ENCODE measurements around the gene SLC44A1.
"Not testable (repeated sequence)": the region's sequence is repeated elsewhere in the genome, so short reads cannot be mapped to it uniquely, and the experiment has no call there.

SLC44A1 gene

DNA sequence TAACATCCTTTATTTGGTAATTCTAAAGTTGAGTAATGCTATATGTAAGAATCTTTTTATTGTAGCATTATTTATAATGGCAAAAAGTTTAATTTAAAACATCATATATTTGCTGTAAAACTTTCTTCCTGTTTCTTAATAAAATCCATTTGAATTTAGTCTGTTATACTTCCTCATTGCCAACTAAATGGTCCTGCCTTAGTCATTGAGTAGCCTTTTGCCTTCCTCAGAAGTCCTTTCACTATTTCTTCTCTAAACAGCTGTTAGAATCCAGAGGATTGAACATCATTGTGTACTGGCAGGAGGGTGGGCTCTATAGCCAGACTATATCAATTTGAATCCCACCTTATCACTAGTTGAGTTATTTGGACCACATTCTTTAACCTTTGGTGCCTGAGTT lies 11.0 kb downstream of the SLC44A1 start:
- Histone ChIP-seq H3K9me3 (ENCODE audit: control insufficient read depth, insufficient read depth, low read length) (no peaks in the 10 kb centered on the region), H3K36me3 (ENCODE audit: control insufficient read depth, insufficient read depth, low read length) (no peaks in the 10 kb centered on the region), H3K27me3 (ENCODE audit: control insufficient read depth, insufficient read depth, low read length) (no peaks in the 10 kb centered on the region), H3K4me3 (ENCODE audit: low read depth, low read length) (no peak overlapping the region), H3K9ac (ENCODE audit: low read depth, low read length) (no peak overlapping the region), H3K4me1 (ENCODE audit: control insufficient read depth, insufficient read depth, low read length) (peaks cover 58% of the 10 kb centered on the region), H3K27ac (ENCODE audit: low read depth, low read length) (no peak overlapping the region)

GRCh38 chr9:105256569-105256968 lies 12.1 kb downstream of the SLC44A1 start:
- H3K27me3 ChIP-seq (ENCODE audit: control insufficient read depth, insufficient read depth, low read length), result not testable (repeated sequence)

GRCh38 chr9:105257809-105258208 lies 13.4 kb downstream of the SLC44A1 start:
- Histone ChIP-seq H3K9ac (ENCODE audit: low read depth, low read length) (no peak overlapping the region), H3K36me3 (ENCODE audit: control insufficient read depth, insufficient read depth, low read length) (no peaks in the 10 kb centered on the region), H3K27me3 (ENCODE audit: control insufficient read depth, insufficient read depth, low read length) (no peaks in the 10 kb centered on the region), H3K27ac (ENCODE audit: low read depth, low read length) (no peak overlapping the region), H3K4me1 (ENCODE audit: control insufficient read depth, insufficient read depth, low read length) (peaks cover 38% of the 10 kb centered on the region), H3K9me3 (ENCODE audit: control insufficient read depth, insufficient read depth, low read length) (no peaks in the 10 kb centered on the region), H3K4me3 (ENCODE audit: low read depth, low read length) (no peak overlapping the region)

More at GRCh38 chr9:105256569-105256968, 12.1 kb downstream of the SLC44A1 start:
- not testable (repeated sequence) for H3K9ac ChIP-seq (ENCODE audit: low read depth, low read length); H3K27ac ChIP-seq (ENCODE audit: low read depth, low read length); H3K36me3 ChIP-seq (ENCODE audit: control insufficient read depth, insufficient read depth, low read length); H3K9me3 ChIP-seq (ENCODE audit: control insufficient read depth, insufficient read depth, low read length); H3K4me3 ChIP-seq (ENCODE audit: low read depth, low read length)
- H3K4me1 ChIP-seq (ENCODE audit: control insufficient read depth, insufficient read depth, low read length), result peaks cover 47% of the 10 kb centered on the region

GRCh38 chr9:105258225-105258737 lies 13.8 kb downstream of the SLC44A1 start:
- no peaks in the 10 kb centered on the region for H3K36me3 ChIP-seq (ENCODE audit: control insufficient read depth, insufficient read depth, low read length)
- no peaks in the 10 kb centered on the region for H3K9me3 ChIP-seq (ENCODE audit: control insufficient read depth, insufficient read depth, low read length)
- H3K27me3 ChIP-seq (ENCODE audit: control insufficient read depth, insufficient read depth, low read length), result no peaks in the 10 kb centered on the region
- H3K4me1 ChIP-seq (ENCODE audit: control insufficient read depth, insufficient read depth, low read length), result peaks cover 38% of the 10 kb centered on the region
- no peak overlapping the region for H3K27ac ChIP-seq (ENCODE audit: low read depth, low read length)
- no peak overlapping the region for H3K9ac ChIP-seq (ENCODE audit: low read depth, low read length)
- H3K4me3 ChIP-seq (ENCODE audit: low read depth, low read length), result no peak overlapping the region; the same call in 1 of the 2 replicates

DNA sequence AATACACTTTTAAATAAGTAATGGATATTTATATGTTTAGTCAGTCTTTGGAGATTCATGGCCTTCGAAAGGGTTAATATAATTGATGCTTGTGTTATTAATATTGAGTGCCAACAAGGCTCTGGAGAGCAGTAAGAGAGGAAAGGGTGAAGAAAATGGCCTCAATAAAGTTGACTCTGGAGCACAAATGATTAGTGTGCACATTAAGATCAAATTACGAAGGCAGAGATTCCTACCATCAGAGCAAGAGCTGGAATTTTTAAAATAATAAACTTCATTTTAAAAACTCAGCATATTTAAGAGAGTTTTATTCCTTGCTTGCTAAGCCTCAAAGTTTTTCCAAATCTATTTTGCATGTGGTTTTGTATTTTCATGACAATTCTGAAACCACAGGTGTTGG lies 14.8 kb downstream of the SLC44A1 start:
- Histone ChIP-seq H3K9ac (ENCODE audit: low read depth, low read length) (no peak overlapping the region), H3K27ac (ENCODE audit: low read depth, low read length) (peak overlapping the region; percentile 4), H3K4me3 (ENCODE audit: low read depth, low read length) (no peak overlapping the region), H3K27me3 (ENCODE audit: control insufficient read depth, insufficient read depth, low read length) (no peaks in the 10 kb centered on the region), H3K36me3 (ENCODE audit: control insufficient read depth, insufficient read depth, low read length) (no peaks in the 10 kb centered on the region), H3K9me3 (ENCODE audit: control insufficient read depth, insufficient read depth, low read length) (no peaks in the 10 kb centered on the region), H3K4me1 (ENCODE audit: control insufficient read depth, insufficient read depth, low read length) (peaks cover 35% of the 10 kb centered on the region)

DNA sequence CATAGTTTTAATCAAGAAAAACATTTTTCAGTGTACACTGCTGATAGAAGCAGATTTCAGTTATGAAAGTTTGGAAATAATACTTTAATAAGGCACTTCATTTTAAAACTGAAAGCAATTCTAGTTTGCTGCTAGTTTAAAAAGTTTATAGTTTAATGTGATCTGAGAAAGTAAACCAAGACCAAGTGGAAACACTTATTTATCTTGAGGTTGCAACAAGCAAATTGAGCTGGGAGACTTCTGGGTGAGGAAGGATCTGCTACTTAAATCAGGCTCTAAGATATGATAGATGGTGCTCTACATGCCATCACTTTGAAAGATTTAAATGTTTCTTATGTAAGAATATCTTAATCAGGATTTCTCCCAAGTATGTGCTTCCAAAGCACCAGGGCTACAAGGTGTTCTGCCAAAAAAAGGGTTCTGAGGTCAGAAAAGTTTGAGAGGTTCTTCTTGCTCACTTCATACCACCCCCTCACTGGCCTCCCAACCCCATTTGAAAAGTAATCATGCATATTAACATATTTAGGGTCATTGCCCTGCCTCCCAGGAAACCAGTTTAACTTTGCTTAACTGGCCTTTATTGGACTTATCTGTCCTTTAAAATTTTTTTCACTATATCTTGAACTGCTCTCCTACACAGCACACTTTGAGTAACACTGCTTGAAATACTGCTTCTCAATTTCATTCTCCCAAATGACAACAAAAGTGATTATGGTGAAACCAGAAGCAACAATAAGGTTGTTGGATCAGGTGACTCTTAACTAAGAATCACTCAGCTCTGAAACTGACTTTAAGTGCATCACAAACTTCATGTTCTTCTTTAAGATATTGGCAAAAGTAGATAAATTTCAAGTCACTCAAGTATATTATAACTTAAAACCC lies 15.5 kb downstream of the SLC44A1 start:
- Histone ChIP-seq H3K4me3 (ENCODE audit: low read depth, low read length) (no peak overlapping the region), H3K27ac (ENCODE audit: low read depth, low read length) (peak overlapping the region; percentile 4), H3K9ac (ENCODE audit: low read depth, low read length) (no peak overlapping the region), H3K36me3 (ENCODE audit: control insufficient read depth, insufficient read depth, low read length) (no peaks in the 10 kb centered on the region), H3K27me3 (ENCODE audit: control insufficient read depth, insufficient read depth, low read length) (no peaks in the 10 kb centered on the region), H3K9me3 (ENCODE audit: control insufficient read depth, insufficient read depth, low read length) (no peaks in the 10 kb centered on the region), H3K4me1 (ENCODE audit: control insufficient read depth, insufficient read depth, low read length) (peaks cover 29% of the 10 kb centered on the region)

- Histone ChIP-seq H3K9ac (ENCODE audit: low read depth, low read length) (no peak overlapping the region), H3K4me3 (ENCODE audit: low read depth, low read length) (no peak overlapping the region), H3K27ac (ENCODE audit: low read depth, low read length) (no peak overlapping the region), H3K27me3 (ENCODE audit: control insufficient read depth, insufficient read depth, low read length) (no peaks in the 10 kb centered on the region), H3K9me3 (ENCODE audit: control insufficient read depth, insufficient read depth, low read length) (no peaks in the 10 kb centered on the region), H3K4me1 (ENCODE audit: control insufficient read depth, insufficient read depth, low read length) (peaks cover 30% of the 10 kb centered on the region), H3K36me3 (ENCODE audit: control insufficient read depth, insufficient read depth, low read length) (no peaks in the 10 kb centered on the region)
These were observed 18.0 kb downstream of the SLC44A1 start for GRCh38 chr9:105262497-105262896.

DNA sequence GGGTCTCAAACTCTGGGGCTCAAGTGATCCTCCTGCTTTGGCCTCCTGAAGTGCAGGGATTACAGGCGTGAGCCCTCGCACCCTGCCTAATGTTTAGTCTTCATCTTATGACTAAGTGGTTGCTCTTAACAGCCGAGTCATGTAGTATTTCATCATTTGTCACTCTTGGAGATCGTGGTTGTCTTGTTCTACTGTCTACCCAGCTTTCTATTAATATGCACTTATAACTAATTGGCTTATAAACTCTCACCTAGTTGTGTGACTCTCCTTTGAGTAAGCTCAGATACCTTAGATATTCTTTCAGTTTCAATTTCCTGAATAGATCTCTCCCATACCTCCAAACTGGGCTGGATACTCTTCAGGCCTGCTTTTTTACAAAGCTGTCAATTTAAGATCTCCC lies 19.9 kb downstream of the SLC44A1 start:
- Histone ChIP-seq H3K9me3 (ENCODE audit: control insufficient read depth, insufficient read depth, low read length) (no peaks in the 10 kb centered on the region), H3K27me3 (ENCODE audit: control insufficient read depth, insufficient read depth, low read length) (no peaks in the 10 kb centered on the region), H3K4me3 (ENCODE audit: low read depth, low read length) (no peak overlapping the region), H3K4me1 (ENCODE audit: control insufficient read depth, insufficient read depth, low read length) (peaks cover 25% of the 10 kb centered on the region), H3K9ac (ENCODE audit: low read depth, low read length) (no peak overlapping the region), H3K36me3 (ENCODE audit: control insufficient read depth, insufficient read depth, low read length) (no peaks in the 10 kb centered on the region), H3K27ac (ENCODE audit: low read depth, low read length) (no peak overlapping the region)

DNA sequence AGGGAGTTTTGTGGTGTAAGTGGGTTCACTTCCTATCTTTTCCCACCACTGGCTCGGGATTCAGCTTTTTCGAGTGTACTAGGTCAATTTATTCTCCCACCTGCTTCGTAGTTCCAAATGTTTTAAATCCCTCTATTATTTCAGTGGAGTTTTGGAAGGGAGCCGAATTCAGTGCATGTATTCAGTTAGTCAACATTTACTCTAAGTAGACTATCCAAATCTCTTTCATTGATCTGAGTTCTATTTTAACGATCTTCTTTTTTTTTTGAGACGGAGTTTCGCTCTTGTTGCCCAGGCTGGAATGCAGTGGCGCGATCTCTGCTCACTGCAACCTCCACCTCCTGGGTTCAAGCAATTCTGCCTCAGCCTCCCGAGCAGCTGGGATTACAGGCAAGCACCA lies 23.8 kb downstream of the SLC44A1 start:
- H3K4me1 ChIP-seq (ENCODE audit: control insufficient read depth, insufficient read depth, low read length), result peaks cover 29% of the 10 kb centered on the region
- not testable (repeated sequence) for H3K36me3 ChIP-seq (ENCODE audit: control insufficient read depth, insufficient read depth, low read length); H3K9ac ChIP-seq (ENCODE audit: low read depth, low read length); H3K27ac ChIP-seq (ENCODE audit: low read depth, low read length); H3K4me3 ChIP-seq (ENCODE audit: low read depth, low read length); H3K27me3 ChIP-seq (ENCODE audit: control insufficient read depth, insufficient read depth, low read length); H3K9me3 ChIP-seq (ENCODE audit: control insufficient read depth, insufficient read depth, low read length)

DNA sequence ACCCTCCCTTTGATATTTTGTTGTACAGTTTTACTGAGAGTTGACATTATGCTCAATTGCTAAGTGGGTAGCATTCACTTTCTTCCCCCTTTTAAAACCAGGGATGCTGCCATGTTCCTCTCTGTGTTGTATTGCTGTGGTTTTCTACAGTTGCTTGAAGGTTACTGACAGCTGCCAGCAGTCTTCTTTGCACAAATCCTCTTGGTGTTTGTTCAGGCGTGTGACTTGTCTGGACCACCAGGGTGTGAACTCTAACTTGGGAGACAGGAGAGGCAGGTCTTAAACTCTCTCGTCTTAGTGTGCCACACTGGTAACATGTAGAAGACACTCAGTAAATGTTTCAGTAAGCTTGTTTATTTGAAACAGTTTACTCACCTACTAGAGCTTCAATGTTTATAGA lies 25.1 kb downstream of the SLC44A1 start:
- H3K4me3 ChIP-seq (ENCODE audit: low read depth, low read length), result no peak overlapping the region
- H3K36me3 ChIP-seq (ENCODE audit: control insufficient read depth, insufficient read depth, low read length), result no peaks in the 10 kb centered on the region
- no peak overlapping the region for H3K9ac ChIP-seq (ENCODE audit: low read depth, low read length)
- no peaks in the 10 kb centered on the region for H3K9me3 ChIP-seq (ENCODE audit: control insufficient read depth, insufficient read depth, low read length)
- peaks cover 30% of the 10 kb centered on the region for H3K4me1 ChIP-seq (ENCODE audit: control insufficient read depth, insufficient read depth, low read length)
- no peak overlapping the region for H3K27ac ChIP-seq (ENCODE audit: low read depth, low read length)
- no peaks in the 10 kb centered on the region for H3K27me3 ChIP-seq (ENCODE audit: control insufficient read depth, insufficient read depth, low read length)

DNA sequence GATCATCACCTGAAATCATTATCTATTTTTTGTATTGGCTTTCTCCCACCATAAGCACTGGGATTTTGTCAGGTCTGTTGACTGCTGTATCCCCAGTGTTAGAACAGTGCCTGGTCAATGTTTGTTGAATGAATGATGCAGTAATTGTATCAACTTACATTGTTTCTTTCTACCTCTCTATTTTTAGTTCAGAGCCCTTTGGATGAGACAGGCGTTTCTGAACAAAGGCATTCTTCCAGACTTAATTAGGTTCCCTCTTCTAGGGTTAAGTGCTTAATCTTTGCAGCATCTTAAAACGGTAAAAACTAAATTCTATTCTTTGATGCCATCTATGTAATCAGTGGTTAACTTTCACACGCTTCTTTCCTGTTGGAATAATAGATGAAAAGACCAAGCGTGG lies 26.3 kb downstream of the SLC44A1 start:
- Histone ChIP-seq H3K4me3 (ENCODE audit: low read depth, low read length) (no peak overlapping the region), H3K36me3 (ENCODE audit: control insufficient read depth, insufficient read depth, low read length) (no peaks in the 10 kb centered on the region), H3K27me3 (ENCODE audit: control insufficient read depth, insufficient read depth, low read length) (no peaks in the 10 kb centered on the region), H3K9me3 (ENCODE audit: control insufficient read depth, insufficient read depth, low read length) (no peaks in the 10 kb centered on the region), H3K4me1 (ENCODE audit: control insufficient read depth, insufficient read depth, low read length) (peaks cover 33% of the 10 kb centered on the region), H3K27ac (ENCODE audit: low read depth, low read length) (no peak overlapping the region), H3K9ac (ENCODE audit: low read depth, low read length) (no peak overlapping the region)
